Measurements from ENCODE around the gene KLHL33. TPM values are rescaled to one million over a fixed set of nuclear protein-coding genes. Genes with fewer than 3 reads are reported as not detected.

Gene KLHL33
- total RNA-seq, 1 donor from 2014 or later: 0.08 TPM

DNA sequence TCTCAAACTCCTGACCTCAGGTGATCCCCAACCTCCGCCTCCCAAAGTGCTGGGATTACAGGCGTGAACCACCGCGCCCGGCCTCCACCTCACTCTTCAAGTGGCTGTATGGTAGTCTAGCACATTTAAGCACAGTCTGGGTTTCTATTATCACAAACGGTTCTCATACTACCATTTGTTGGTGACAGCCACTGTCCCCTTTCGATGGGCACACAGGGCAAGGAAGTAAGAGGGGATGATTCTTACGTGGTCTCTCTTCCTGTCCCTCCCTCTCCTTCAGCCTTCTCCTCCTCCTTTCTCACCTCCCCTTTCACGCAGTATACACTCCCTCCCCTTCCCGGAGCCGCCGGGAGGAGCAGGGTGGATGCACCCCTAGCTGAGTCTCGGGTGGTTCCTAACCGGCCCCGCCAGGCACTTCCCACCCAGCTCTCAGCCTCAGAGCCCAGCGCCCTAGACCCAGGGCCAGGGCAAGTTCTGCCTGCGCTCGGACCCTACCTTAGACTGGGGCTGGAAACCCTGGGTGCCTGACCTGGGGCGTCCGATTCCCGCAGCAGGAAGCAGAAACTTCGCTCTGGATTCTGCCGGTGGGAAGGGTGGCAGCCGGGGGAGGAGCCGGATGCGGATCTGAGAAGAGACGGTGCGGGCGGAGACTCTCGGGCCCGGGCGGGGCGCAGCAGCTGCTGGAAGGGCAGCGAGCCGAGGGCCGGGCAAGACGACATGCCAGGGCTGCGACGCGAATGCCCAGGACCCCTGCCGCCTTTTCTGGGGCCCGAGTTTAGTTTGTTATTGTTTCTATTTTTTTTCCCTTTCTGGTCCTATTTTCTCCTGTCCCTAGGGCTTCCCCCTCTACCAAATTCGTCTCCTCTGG is 22.9 kb downstream of the KLHL33 start, which contains the start of gene TEP1:
Gene TEP1 (minus strand): TSS at position 626 of the 868 bp plus-strand sequence. CDS start 5,062 bp downstream, outside the sequence.
- peak; percentile 55 for DNase-seq (ENCODE audit: low read depth)
- TF ChIP-seq CTCF (IDR thresholded peaks at IDR 0.05; ENCODE audit: insufficient read depth, low read length, poor library complexity, severe bottlenecking): no peak
- Histone ChIP-seq H3K4me3 (ENCODE audit: low read depth, low read length) (peak within 1 kb of the TSS; percentile 93), H3K36me3 (ENCODE audit: control insufficient read depth, insufficient read depth, low read length) (no peaks in the 10 kb centered on the region), H3K27me3 (ENCODE audit: control insufficient read depth, insufficient read depth, low read length) (no peaks in the 10 kb centered on the region)

DNA sequence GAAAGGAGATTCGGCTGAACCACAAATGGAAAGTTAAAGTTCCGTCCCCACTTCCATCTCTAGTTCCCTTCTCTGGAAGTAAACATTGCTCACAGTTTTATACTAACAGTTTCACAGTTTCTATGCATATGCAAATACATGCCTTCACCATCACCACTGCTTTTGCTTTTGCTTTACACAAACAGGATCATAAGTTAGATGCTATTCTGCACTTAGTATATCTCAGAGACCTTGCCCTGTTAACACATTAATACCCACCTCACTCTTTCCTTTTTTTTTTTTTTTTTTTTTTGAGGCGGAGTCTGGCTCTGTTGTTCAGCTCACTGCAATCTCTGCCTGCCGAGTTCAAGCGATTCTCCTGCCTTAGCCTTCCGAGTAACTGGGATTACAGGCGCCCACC is 23.6 kb downstream of the KLHL33 start:
- Histone ChIP-seq H3K36me3 (ENCODE audit: control insufficient read depth, insufficient read depth, low read length) (peaks cover 1% of the 10 kb centered on the region), H3K4me3 (ENCODE audit: low read depth, low read length) (peak overlapping the region; percentile 93), H3K27me3 (ENCODE audit: control insufficient read depth, insufficient read depth, low read length) (no peaks in the 10 kb centered on the region)
- no peak for TF ChIP-seq CTCF (IDR thresholded peaks at IDR 0.05; ENCODE audit: insufficient read depth, low read length, poor library complexity, severe bottlenecking)
- DNase-seq (ENCODE audit: low read depth): no peak

- no peak for DNase-seq (ENCODE audit: low read depth)
- Histone ChIP-seq H3K4me3 (ENCODE audit: low read depth, low read length) (no peak overlapping the region), H3K36me3 (ENCODE audit: control insufficient read depth, insufficient read depth, low read length) (peaks cover 1% of the 10 kb centered on the region), H3K27me3 (ENCODE audit: control insufficient read depth, insufficient read depth, low read length) (no peaks in the 10 kb centered on the region)
- TF ChIP-seq CTCF (IDR thresholded peaks at IDR 0.05; ENCODE audit: insufficient read depth, low read length, poor library complexity, severe bottlenecking): no peak
These were observed 26.7 kb downstream of the KLHL33 start for GRCh38 chr14:20409226-20409625.

DNA sequence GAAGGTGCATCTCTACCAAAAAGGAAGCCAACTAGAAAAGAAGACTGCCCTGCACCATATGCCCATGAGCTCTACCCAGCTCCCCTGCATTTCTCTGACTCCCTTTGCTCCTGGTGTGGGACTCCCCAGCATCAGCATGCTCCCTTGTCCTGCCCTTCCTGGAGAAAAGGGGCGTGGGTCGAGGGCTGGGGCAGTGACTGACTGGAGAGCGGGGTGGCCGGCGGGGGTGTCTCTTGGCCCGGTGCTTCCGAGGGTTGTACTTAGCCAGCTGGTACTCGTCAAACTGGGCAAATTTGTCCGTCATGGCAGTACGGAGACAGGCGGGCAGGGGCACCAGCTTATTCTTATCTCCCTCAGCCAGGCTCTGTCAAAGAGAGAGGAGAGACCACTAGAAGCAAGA is 32.4 kb downstream of the KLHL33 start:
- no peak for DNase-seq (ENCODE audit: low read depth)

GRCh38 chr14:20400965-20401593 is 34.9 kb downstream of the KLHL33 start:
- peaks cover 3% of the 10 kb centered on the region for H3K36me3 ChIP-seq (ENCODE audit: control insufficient read depth, insufficient read depth, low read length)
- DNase-seq (ENCODE audit: low read depth): peak; percentile 67
- no peak for TF ChIP-seq CTCF (IDR thresholded peaks at IDR 0.05; ENCODE audit: insufficient read depth, low read length, poor library complexity, severe bottlenecking)
- no peak overlapping the region for H3K4me3 ChIP-seq (ENCODE audit: low read depth, low read length)
- no peaks in the 10 kb centered on the region for H3K27me3 ChIP-seq (ENCODE audit: control insufficient read depth, insufficient read depth, low read length)

More for the DNA sequence above, 32.4 kb downstream of the KLHL33 start:
- H3K4me3 ChIP-seq (ENCODE audit: low read depth, low read length): no peak overlapping the region
- no peak for TF ChIP-seq CTCF (IDR thresholded peaks at IDR 0.05; ENCODE audit: insufficient read depth, low read length, poor library complexity, severe bottlenecking)
- H3K27me3 ChIP-seq (ENCODE audit: control insufficient read depth, insufficient read depth, low read length): no peaks in the 10 kb centered on the region
- peaks cover 4% of the 10 kb centered on the region for H3K36me3 ChIP-seq (ENCODE audit: control insufficient read depth, insufficient read depth, low read length)
